Upper lobe of right lung (tissue), 1 donor: Measurements from ENCODE around the gene INPP5F. TPM values are rescaled to one million over a fixed set of nuclear protein-coding genes. Genes with fewer than 3 reads are reported as not detected.

Source experiments
- ATAC-seq: fragments of 200-7000 bp; cut with Tn5 transposase; one replicate; pipeline ENCODE4 v1.9.1; 2020; ENCODE audit warnings: mild to moderate bottlenecking, moderate library complexity
- DNase-seq: peaks from one replicate; pipeline ENCODE4 v3.0.0-alpha.2; 2020
- H3K27ac ChIP-seq: fragments of 200-600 bp; one replicate; pipeline ENCODE4 v1.8.0; 2022
- H3K27me3 ChIP-seq: fragments of 200-600 bp; one replicate; pipeline ENCODE4 v1.8.0; 2022; ENCODE audit warnings: mild to moderate bottlenecking
- H3K36me3 ChIP-seq: fragments of 200-600 bp; one replicate; pipeline ENCODE4 v1.8.0; 2022
- H3K4me1 ChIP-seq: fragments of 200-600 bp; one replicate; pipeline ENCODE4 v1.8.0; 2022
- H3K4me3 ChIP-seq: fragments of 200-600 bp; one replicate; pipeline ENCODE4 v1.8.0; 2022; ENCODE audit warnings: mild to moderate bottlenecking
- H3K9me3 ChIP-seq: fragments of 200-600 bp; one replicate; pipeline ENCODE4 v1.8.0; 2022
- CTCF ChIP-seq: fragments of 200-600 bp; IDR thresholded peaks from one replicate; pipeline ENCODE4 v1.8.0; 2022; ENCODE audit warnings: antibody characterized with exemption
- intact Hi-C: fragments of 100-400 bp; cut with DNase I; formaldehyde crosslinking; loops from one replicate; pipeline ENCODE4 v1.11.0; 2022
- total RNA-seq: library from RNA; stranded (reverse); fragmentation: NEBNext Ultra II Directional; extraction: Animal tissue kit (Norgen Biotek cat#: 25700); gene quantifications from one replicate; pipeline ENCODE4 v1.2.1, GENCODE V29; 2021
- donor health status: DM: no; HTN: yes; CAD: no; lungs with severe emphysema.

Gene INPP5F
- total RNA-seq, 1 donor from 2014 or later = 13.9 TPM

- peaks cover 32% of the 10 kb centered on the region for H3K36me3 ChIP-seq
- no peak for TF ChIP-seq CTCF
- H3K27me3 ChIP-seq = no peaks in the 10 kb centered on the region
- H3K9me3 ChIP-seq = no peaks in the 10 kb centered on the region
- intact Hi-C loops = no loop called here
- no peak overlapping the region for H3K4me3 ChIP-seq
- H3K27ac ChIP-seq = no peak overlapping the region
- no peak for ATAC-seq
- no peaks in the 10 kb centered on the region for H3K4me1 ChIP-seq
- DNase-seq = no peak
Observed at GRCh38 chr10:119821182-119821581, 95.3 kb downstream of the INPP5F start.

- no peak for TF ChIP-seq CTCF
- Histone ChIP-seq H3K27ac (no peak overlapping the region), H3K4me1 (no peaks in the 10 kb centered on the region), H3K9me3 (no peaks in the 10 kb centered on the region), H3K27me3 (no peaks in the 10 kb centered on the region), H3K4me3 (no peak overlapping the region), H3K36me3 (peaks cover 62% of the 10 kb centered on the region)
- intact Hi-C loops = no loop called here
- no peak for ATAC-seq
- DNase-seq = no peak
Observed at GRCh38 chr10:119824299-119824698, 98.4 kb downstream of the INPP5F start.

GRCh38 chr10:119826771-119827170 is 100.9 kb downstream of the INPP5F start:
- Histone ChIP-seq H3K36me3 (peaks cover 87% of the 10 kb centered on the region), H3K27ac (no peak overlapping the region), H3K4me3 (no peak overlapping the region), H3K9me3 (no peaks in the 10 kb centered on the region), H3K4me1 (no peaks in the 10 kb centered on the region), H3K27me3 (no peaks in the 10 kb centered on the region)
- ATAC-seq (no peak), DNase-seq (no peak)
- no peak for TF ChIP-seq CTCF
- intact Hi-C loops = no loop called here

- peaks cover 94% of the 10 kb centered on the region for H3K36me3 ChIP-seq
Observed at GRCh38 chr10:119827430-119827829, 101.6 kb downstream of the INPP5F start.

GRCh38 chr10:119829429-119829828 is 103.6 kb downstream of the INPP5F start:
- ATAC-seq = no peak
- intact Hi-C loops = no loop called here
- no peak for DNase-seq
- no peak for TF ChIP-seq CTCF
- no peak overlapping the region for H3K27ac ChIP-seq
- no peaks in the 10 kb centered on the region for H3K4me1 ChIP-seq
- H3K4me3 ChIP-seq = no peak overlapping the region
- H3K9me3 ChIP-seq = no peaks in the 10 kb centered on the region
- peaks cover 95% of the 10 kb centered on the region for H3K36me3 ChIP-seq
- no peaks in the 10 kb centered on the region for H3K27me3 ChIP-seq

More at GRCh38 chr10:119827430-119827829, 101.6 kb downstream of the INPP5F start:
- no peaks in the 10 kb centered on the region for H3K4me1 ChIP-seq
- H3K27me3 ChIP-seq = no peaks in the 10 kb centered on the region
- H3K4me3 ChIP-seq = no peak overlapping the region
- no peak for DNase-seq
- intact Hi-C loops = no loop called here
- TF ChIP-seq CTCF = no peak
- H3K9me3 ChIP-seq = no peaks in the 10 kb centered on the region
- no peak for ATAC-seq
- H3K27ac ChIP-seq = no peak overlapping the region

- no peak for ATAC-seq
- H3K9me3 ChIP-seq = no peaks in the 10 kb centered on the region
- peaks cover 99% of the 10 kb centered on the region for H3K36me3 ChIP-seq
- H3K27ac ChIP-seq = no peak overlapping the region
- intact Hi-C loops = no loop called here
- H3K4me1 ChIP-seq = no peaks in the 10 kb centered on the region
- no peak for DNase-seq
- H3K4me3 ChIP-seq = no peak overlapping the region
- no peaks in the 10 kb centered on the region for H3K27me3 ChIP-seq
- no peak for TF ChIP-seq CTCF
Observed at GRCh38 chr10:119830851-119831250, 105.0 kb downstream of the INPP5F start.
